ENCODE data around the gene MAPK1.

GRCh38 chr22:21837248-21837979, 30.0 kb downstream of the MAPK1 start:
- TF ChIP-seq ZNF70 (CRISPR knock-in tag; IDR thresholded peaks at IDR 0.05) (no peak), RARB (CRISPR knock-in tag; IDR thresholded peaks at IDR 0.05) (no peak)

All from SK-N-SH treated with all-trans-retinoic acid at 6 μM for 48 hours (cell line).